NCI-H510A (cell line): Measurements from ENCODE around the gene CAB39L.

ENCODE experiments used
- DNase-seq: peaks from one replicate; lab custom pipeline; 2025; lab: John Stamatoyannopoulos, UW

Gene CAB39L

GRCh38 chr13:49443704-49444523 is at the start of gene CAB39L, which contains the start of gene SETDB2:
CAB39L (minus strand) TSS chr13:49444064; CDS start chr13:49382910, 61,154 bp downstream.
SETDB2 (plus strand) TSS chr13:49444274; CDS start chr13:49451894, 7,620 bp downstream.
- DNase-seq: peak; percentile 93

DNA sequence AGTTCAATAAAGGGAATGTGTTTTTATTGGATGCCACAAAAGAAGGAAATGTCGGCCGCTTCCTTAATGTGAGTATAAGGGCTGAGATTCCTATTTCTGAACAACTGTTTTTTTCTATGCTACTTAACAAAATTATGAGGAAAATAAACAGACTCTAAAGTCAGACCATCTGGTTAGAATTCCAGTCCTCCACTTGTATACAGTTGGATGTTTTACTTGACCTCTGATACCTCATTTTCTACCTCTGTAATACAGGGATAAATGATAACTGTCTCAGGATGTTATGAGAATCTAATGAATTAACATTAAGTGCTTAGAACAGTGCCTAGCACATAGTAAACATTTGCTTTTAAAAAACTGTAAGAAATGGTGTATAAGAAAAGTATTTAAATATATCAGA is 44.7 kb upstream of the CAB39L start:
- DNase-seq: no peak

DNA sequence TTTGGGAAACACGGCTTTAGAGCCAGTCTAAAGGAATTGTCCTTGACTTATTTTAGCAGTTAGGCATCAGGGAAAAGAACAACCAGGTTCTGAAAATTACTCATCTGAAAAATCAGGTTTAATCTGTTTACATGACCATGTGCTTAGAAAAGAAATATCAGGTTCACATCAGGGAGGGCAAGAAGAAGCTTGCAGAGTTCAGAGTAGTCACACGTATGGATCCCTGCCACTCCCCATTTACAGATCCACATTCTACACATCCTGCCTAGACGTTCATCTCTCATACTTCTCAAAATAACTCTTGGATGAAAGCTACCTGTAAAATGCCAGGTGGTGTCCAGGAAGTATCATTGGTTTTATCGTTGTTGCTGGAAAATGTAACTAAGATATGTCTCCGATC is 37.9 kb upstream of the CAB39L start:
- no peak for DNase-seq

GRCh38 chr13:49476529-49476928 is 32.7 kb upstream of the CAB39L start:
- DNase-seq: no peak

DNA sequence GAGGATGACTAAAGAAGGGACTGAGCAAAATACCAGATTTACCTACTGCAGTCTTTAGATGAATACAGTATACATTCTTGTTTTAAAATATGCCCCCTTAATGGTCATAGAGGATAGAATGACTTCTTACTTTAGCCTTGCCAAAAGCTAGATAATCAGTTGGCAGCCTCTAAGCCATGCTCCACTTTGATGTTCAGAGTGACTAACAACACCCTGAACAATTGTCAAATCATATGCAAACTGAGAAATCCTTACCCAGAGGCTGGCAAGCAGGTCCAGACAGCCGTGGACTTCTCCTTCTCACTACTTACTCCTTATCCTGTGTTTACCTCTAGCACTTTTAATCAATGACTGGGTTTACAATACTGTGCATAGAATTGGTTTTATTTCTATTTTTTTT is 28.3 kb upstream of the CAB39L start:
- DNase-seq: no peak

- DNase-seq: no peak
Measured at GRCh38 chr13:49466292-49466838, 22.5 kb upstream of the CAB39L start.

- DNase-seq: no peak
Measured at GRCh38 chr13:49464621-49465325, 20.9 kb upstream of the CAB39L start.

GRCh38 chr13:49464085-49464484 is 20.2 kb upstream of the CAB39L start:
- DNase-seq: no peak

DNA sequence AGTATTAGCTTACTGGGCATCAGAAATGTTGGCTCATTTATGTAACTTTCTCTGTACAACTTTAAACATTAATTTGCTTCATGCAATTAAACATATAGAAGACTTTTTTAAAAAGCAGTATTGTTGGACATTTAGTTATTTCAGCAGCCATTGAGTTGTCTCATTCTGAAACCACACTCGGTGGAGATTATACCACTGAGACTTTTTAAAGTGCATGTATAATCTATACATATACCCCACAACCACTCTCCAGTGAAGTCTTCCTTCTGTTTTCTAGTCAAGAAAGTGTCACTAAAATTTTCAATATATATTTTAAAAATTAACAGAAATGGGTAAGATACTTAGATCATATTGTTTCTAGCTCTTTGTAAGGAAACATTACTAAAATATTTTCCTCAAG is 15.7 kb upstream of the CAB39L start:
- DNase-seq: no peak

GRCh38 chr13:49457221-49457620 is 13.4 kb upstream of the CAB39L start:
- DNase-seq: no peak

DNA sequence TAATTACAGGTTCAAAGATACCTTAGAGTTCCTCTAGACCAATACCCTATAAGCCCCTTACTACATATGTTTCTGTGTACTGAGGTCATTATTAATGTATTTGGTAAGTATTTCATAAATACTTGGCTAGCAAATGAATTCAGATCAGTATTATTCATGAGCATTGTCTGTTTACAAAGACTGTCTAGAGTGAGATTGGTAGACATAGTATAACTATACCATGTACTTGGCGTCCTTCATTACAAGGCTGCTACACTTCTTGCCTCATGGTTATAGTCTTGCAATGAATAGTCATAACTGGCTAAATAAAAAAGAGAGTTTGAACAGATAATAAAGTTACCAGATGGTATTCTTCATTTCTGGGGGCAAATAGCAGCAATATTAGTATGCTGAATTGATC is 12.3 kb upstream of the CAB39L start:
- DNase-seq: no peak

GRCh38 chr13:49455007-49455398 is 11.1 kb upstream of the CAB39L start:
- no peak for DNase-seq

DNA sequence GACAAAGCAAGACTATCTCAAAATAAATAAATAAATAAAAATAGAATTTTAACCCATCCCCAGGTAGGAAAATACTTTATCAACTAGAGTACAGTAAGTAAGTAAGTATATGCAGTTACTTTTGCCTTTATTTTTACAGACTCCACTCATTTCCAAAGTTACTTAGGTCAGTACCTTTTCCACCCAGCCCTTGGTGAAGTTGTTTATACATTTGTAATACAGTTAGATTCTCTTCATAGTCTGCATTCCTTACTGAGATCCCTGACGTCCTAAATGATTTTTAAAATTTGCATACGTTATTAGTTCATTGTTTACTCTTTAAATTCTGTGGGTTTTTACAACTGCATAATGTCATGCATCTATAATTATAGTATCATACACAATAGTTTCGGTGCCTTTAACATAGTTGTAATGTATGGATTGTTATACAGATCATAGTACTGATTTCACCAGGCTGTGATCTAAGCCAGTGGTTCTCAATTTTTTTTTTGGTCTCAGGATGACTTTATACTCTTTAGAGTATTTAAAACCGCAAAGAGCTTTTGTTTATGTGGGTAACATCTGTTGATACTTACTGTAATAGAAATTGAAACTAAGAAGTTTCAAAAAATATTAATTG is 10.6 kb upstream of the CAB39L start:
- DNase-seq: no peak

- DNase-seq: no peak
Measured at GRCh38 chr13:49453465-49453864, 9.6 kb upstream of the CAB39L start.

- DNase-seq: no peak
Measured at GRCh38 chr13:49452725-49453457, 9.0 kb upstream of the CAB39L start.

DNA sequence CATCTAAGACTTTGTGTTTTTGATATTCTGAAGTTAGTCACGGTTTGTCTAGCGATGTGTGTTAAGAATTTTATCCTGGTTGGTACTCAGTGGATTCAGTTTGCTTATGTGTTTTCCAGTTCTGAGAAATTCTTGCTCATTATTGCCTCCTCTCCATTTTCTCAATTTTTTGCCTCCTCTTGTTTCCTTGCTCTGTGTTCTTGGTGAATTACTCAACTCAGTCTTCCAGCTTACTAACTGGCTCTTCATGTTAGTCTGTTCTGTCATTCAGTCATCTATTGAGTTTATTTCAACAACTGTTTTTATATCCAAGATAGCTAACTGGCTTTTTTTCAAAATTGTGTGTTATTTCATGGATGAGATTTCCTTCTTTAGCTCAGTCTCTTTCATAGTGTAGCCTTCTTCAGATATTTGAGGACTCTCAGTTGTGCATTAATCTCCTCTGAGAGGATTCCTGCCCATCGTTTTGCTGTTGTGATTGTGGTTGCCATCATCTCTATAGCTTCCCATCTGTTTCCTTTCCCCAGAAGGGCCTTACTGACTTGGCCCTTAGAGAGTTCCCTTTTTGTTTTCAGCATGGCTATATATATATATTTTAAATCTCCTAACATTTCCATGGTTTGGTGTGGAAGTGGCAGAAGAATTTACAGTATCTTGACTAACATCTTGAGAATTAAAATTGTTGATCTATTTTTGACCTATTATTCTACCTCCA is 6.4 kb upstream of the CAB39L start:
- no peak for DNase-seq

DNA sequence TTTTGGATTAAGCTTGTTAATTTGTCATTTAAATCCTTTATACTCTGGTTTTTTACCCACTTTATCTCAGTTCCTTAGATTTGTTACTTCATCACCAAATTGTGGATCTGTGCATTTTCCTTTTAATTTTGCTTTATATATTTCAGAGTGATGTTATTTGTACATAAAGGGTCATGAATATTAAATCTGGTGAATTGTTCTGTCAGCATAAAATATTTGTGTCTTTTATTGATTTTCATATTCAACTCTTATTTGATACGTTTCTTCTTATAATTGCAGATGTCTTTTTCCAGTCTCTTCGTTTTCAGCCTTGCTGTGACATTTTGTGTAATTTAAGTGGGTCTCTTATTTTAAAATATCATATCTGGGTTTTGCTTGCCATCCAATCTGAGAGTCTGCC is 4.9 kb upstream of the CAB39L start:
- no peak for DNase-seq

DNA sequence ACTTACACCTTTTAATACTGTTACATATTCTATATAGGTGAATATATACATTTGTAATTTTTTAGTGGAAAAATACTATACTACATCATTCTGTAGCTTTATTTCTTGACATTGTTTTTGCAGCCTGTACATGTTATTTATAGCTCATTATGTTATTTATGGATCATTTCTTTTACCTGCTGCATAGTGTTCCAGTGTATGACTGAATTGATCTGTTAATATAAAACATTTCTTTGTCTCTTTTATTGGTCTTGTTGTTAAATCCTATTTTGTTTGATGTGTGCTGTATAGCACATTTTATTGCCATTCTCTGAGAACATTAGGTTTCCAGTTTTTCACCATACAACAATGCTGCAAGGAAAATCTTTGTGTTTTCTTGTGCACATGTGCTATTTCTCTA is 2.6 kb upstream of the CAB39L start:
- DNase-seq: no peak

DNA sequence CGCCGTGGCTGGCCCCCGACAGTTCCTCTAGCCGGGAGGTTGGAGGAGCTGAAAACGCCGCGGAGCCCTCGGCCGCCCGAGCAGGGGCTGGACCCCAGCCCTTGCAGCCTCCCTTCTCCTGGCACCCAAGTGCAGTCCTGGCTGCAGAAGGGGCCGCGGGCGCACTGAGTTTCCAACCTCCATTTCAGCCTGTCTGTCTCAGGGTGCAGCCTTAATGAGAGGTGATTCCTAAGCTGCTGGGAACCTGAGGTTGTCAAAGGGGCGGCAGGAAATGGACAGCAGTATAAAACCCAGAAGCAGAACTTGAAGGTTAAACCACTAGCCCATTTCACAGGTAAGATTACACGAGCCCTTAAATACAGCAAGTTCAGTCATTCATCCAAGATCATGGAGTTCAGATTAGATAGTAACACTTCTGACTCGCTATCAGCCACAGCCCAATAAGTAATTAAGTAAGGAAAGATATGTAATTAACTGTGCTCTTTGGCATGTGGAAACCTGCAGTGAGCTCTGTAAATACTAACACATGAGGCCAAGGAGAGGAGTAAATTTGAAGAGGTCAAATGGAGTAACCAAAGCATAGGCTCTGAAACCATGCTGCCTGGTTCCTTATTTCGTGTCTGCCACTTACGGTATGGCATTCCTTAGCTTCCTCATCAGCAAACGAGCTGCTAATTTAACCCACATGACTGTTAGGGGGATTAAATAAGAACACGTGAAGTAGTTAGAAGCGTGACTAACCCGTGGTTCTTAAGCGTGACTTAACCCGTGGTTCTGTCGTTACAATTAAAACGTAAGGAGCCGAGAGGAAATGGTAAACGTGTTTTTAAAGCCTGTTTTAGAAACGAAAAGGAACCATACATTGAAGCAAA is 896 bp upstream of the CAB39L start:
- no peak for DNase-seq

- DNase-seq: no peak
Measured at GRCh38 chr13:49443357-49443703, 534 bp downstream of the CAB39L start.
